Left lung (tissue), 10 donors: ENCODE results near the gene IL1RL1. TPM values are rescaled to one million over a fixed set of nuclear protein-coding genes. Genes with fewer than 3 reads are reported as not detected.

Source experiments
- ATAC-seq: fragments of 200-7000 bp; cut with Tn5 transposase; one replicate; pipeline ENCODE4 v1.9.1; 2020; ENCODE audit warnings: moderate library complexity
- DNase-seq, 4 donors: peaks; one replicate each; pipeline ENCODE4 v3.0.0-alpha.2; 2013 to 2020
- H3K27ac ChIP-seq, 2 donors: fragments of 200-600 bp; sonication (generic) in 1 of 2; one replicate each; pipeline versions ENCODE4 v1.5.0 to v1.8.0; 2020 to 2021
- H3K27me3 ChIP-seq, 2 donors: fragments of 200-600 bp; sonication (generic) in 1 of 2; one replicate each; pipeline versions ENCODE4 v1.5.0 to v1.8.0; 2020 to 2021
- H3K36me3 ChIP-seq, 2 donors: fragments of 200-600 bp; sonication (generic) in 1 of 2; one replicate each; pipeline versions ENCODE4 v1.5.0 to v1.8.0; 2020 to 2021
- H3K4me1 ChIP-seq, 2 donors: fragments of 200-600 bp; one replicate each; pipeline ENCODE4 v1.8.0; 2021
- H3K4me3 ChIP-seq, 2 donors: fragments of 200-600 bp; sonication (generic) in 1 of 2; one replicate each; pipeline versions ENCODE4 v1.5.0 to v1.8.0; 2020 to 2021; ENCODE audit warnings: mild to moderate bottlenecking in 1 of 2
- H3K9me3 ChIP-seq, 2 donors: fragments of 200-600 bp; sonication (generic) in 1 of 2; one replicate each; pipeline versions ENCODE4 v1.5.0 to v1.8.0; 2020 to 2021
- CTCF ChIP-seq, 2 donors: fragments of 200-600 bp; sonication (generic) in 1 of 2; IDR thresholded peaks; one replicate each; pipeline versions ENCODE4 v1.5.0 to v1.8.0; 2021; ENCODE audit warnings: antibody characterized with exemption in 2 of 2
- intact Hi-C, 2 donors: fragments of 100-400 bp; cut with DNase I; formaldehyde crosslinking; loops; one replicate each; pipeline versions ENCODE4 v1.11.2 to v1.14.2; 2022
- polyA plus RNA-seq, 6 donors: library from polyadenylated mRNA; unstranded; fragments of 120-200 nt; gene quantifications; one replicate each; pipeline ENCODE4 v1.2.1, GENCODE V29; 2013; ENCODE audit not compliant: insufficient read length in 6 of 6
- total RNA-seq, 2 donors: library from RNA; stranded (reverse); fragmentation: NEBNext Ultra II Directional; extraction: Animal tissue kit (Norgen Biotek cat#: 25700); gene quantifications; one replicate each; pipeline ENCODE4 v1.2.1, GENCODE V29; 2021
- donor health status: DM: no; HTN: yes; CAD: no.
- donor health status: DM: no; HTN: no; CAD: no.

IL1RL1 gene
- total and polyA plus RNA-seq, 8 donors = 0.13 to 72.2 (median 0.25) TPM

- Histone ChIP-seq H3K27me3 (no peaks in the 10 kb centered on the region), H3K36me3 (no peaks in the 10 kb centered on the region), H3K4me1 (no peaks in the 10 kb centered on the region), H3K4me3 (no peak overlapping the region), H3K9me3 (no peaks in the 10 kb centered on the region), H3K27ac (no peak overlapping the region)
- no peak for ATAC-seq
- no peak for DNase-seq
- intact Hi-C loops = loop anchor here in 1 of 2 donors (10.0 kb wide), 1 partner anchor 92 kb away; no protein-coding TSS in a partner anchor
- TF ChIP-seq CTCF (IDR thresholded peaks at IDR 0.05) = no peak
Measured at GRCh38 chr2:102346381-102347130, 35.2 kb downstream of the IL1RL1 start.

GRCh38 chr2:102350137-102350793 lies 38.9 kb downstream of the IL1RL1 start:
- ATAC-seq (no peak), DNase-seq (no peak)
- intact Hi-C loops = no loop called here
- H3K4me1 ChIP-seq = peaks cover 0 to 5% of the 10 kb centered on the region in 2 donors
- no peaks in the 10 kb centered on the region for H3K9me3 ChIP-seq
- H3K27ac ChIP-seq = no peak overlapping the region
- no peak overlapping the region for H3K4me3 ChIP-seq
- H3K36me3 ChIP-seq = no peaks in the 10 kb centered on the region
- H3K27me3 ChIP-seq = no peaks in the 10 kb centered on the region
- TF ChIP-seq CTCF (IDR thresholded peaks at IDR 0.05) = no peak

- DNase-seq (peak; percentile 76 to 97 (median 84)), ATAC-seq (peak; percentile 100)
- TF ChIP-seq CTCF (IDR thresholded peaks at IDR 0.05) = peak; percentile 75 to 83
- Histone ChIP-seq H3K4me1 (peaks cover 0 to 39% of the 10 kb centered on the region in 2 donors), H3K36me3 (no peaks in the 10 kb centered on the region), H3K9me3 (no peaks in the 10 kb centered on the region), H3K27me3 (no peaks in the 10 kb centered on the region), H3K27ac (peak within 1 kb of the TSS; percentile 2 to 90), H3K4me3 (peak within 1 kb of the TSS; percentile 65 to 69)
- intact Hi-C loops = no loop called here
Measured at GRCh38 chr2:102355526-102356380, 44.4 kb downstream of the IL1RL1 start, which contains the start of gene IL18R1. TSS of gene IL18R1 (plus strand) at chr2:102355796. CDS start at chr2:102362661, 6,865 bp downstream.

GRCh38 chr2:102356381-102356712 lies 45.0 kb downstream of the IL1RL1 start:
- H3K27me3 ChIP-seq = no peaks in the 10 kb centered on the region
- H3K36me3 ChIP-seq = no peaks in the 10 kb centered on the region
- ATAC-seq (no peak), DNase-seq (no peak)
- intact Hi-C loops = no loop called here
- no peak for TF ChIP-seq CTCF (IDR thresholded peaks at IDR 0.05)
- H3K4me3 ChIP-seq = peak overlapping the region; percentile 65 to 69
- H3K27ac ChIP-seq = peak overlapping the region in 1 of 2 donors; percentile 90
- H3K9me3 ChIP-seq = no peaks in the 10 kb centered on the region
- H3K4me1 ChIP-seq = peaks cover 0 to 39% of the 10 kb centered on the region in 2 donors
